KMS-11 (cell line): ENCODE data around the gene TTC23L.

ENCODE experiments used
- H2AFZ ChIP-seq: fragments of 200-600 bp; sonication (generic); 2 replicates; pipeline ENCODE4 v1.6.1; 2016; ENCODE audit warnings: antibody characterized with exemption, mixed run types, low read depth
- H3K27ac ChIP-seq: fragments of 200-600 bp; sonication (generic); 2 replicates; pipeline ENCODE4 v1.6.1; 2016; ENCODE audit warnings: mild to moderate bottlenecking, mixed run types
- H3K27me3 ChIP-seq: fragments of 200-600 bp; sonication (generic); 2 replicates; pipeline ENCODE4 v1.6.1; 2017; ENCODE audit warnings: mild to moderate bottlenecking, low read depth, mixed run types, moderate library complexity; ENCODE audit not compliant: insufficient read depth
- H3K36me3 ChIP-seq: fragments of 200-600 bp; sonication (generic); 2 replicates; pipeline ENCODE4 v1.6.1; 2017; ENCODE audit warnings: mild to moderate bottlenecking, mixed run types; ENCODE audit not compliant: insufficient read depth
- H3K4me1 ChIP-seq: fragments of 200-600 bp; sonication (generic); 2 replicates; pipeline ENCODE4 v1.6.1; 2016; ENCODE audit warnings: mild to moderate bottlenecking, low read depth, mixed run types; ENCODE audit not compliant: poor library complexity, severe bottlenecking
- H3K4me2 ChIP-seq: fragments of 200-600 bp; sonication (generic); 2 replicates; pipeline ENCODE4 v1.7.0; 2016; ENCODE audit warnings: mild to moderate bottlenecking, mixed run types
- H3K4me3 ChIP-seq: fragments of 200-600 bp; sonication (generic); IDR thresholded peaks from 2 replicates; pipeline ENCODE4 v1.6.1; 2017; ENCODE audit warnings: low read depth, low read length, mixed read lengths; ENCODE audit not compliant: insufficient read depth
- H3K79me2 ChIP-seq: fragments of 200-600 bp; sonication (generic); 2 replicates; pipeline ENCODE4 v1.6.1; 2016; ENCODE audit warnings: low read depth, mixed run types; ENCODE audit not compliant: insufficient read depth
- H3K9ac ChIP-seq: fragments of 200-600 bp; sonication (generic); 2 replicates; pipeline ENCODE4 v1.6.1; 2016; ENCODE audit warnings: mild to moderate bottlenecking, mixed run types
- H4K20me1 ChIP-seq: fragments of 200-600 bp; sonication (generic); 2 replicates; pipeline ENCODE4 v1.6.1; 2016; ENCODE audit warnings: mild to moderate bottlenecking, mixed run types; ENCODE audit not compliant: insufficient read depth
- TF ChIP-seq, protein P1 (sequence below): fragments of 200-600 bp; sonication (generic); conservative IDR thresholded peaks from 2 replicates; pipeline ENCODE4 v1.6.1; 2017; ENCODE audit warnings: low read depth, mild to moderate bottlenecking, antibody characterized with exemption, low read length, moderate library complexity, mixed read lengths

Gene TTC23L

GRCh38 chr5:34857894-34858293 lies 18.9 kb downstream of the TTC23L start:
- Histone ChIP-seq H3K36me3 (no peaks in the 10 kb centered on the region), H3K79me2 (no peaks in the 10 kb centered on the region), H3K4me1 (no peaks in the 10 kb centered on the region), H3K4me3 (no peak overlapping the region), H3K4me2 (no peak overlapping the region), H3K9ac (no peak overlapping the region), H3K27ac (no peak overlapping the region), H3K27me3 (no peaks in the 10 kb centered on the region), H2AFZ (no peak overlapping the region), H4K20me1 (no peaks in the 10 kb centered on the region)
- TF ChIP-seq, protein P1, sequence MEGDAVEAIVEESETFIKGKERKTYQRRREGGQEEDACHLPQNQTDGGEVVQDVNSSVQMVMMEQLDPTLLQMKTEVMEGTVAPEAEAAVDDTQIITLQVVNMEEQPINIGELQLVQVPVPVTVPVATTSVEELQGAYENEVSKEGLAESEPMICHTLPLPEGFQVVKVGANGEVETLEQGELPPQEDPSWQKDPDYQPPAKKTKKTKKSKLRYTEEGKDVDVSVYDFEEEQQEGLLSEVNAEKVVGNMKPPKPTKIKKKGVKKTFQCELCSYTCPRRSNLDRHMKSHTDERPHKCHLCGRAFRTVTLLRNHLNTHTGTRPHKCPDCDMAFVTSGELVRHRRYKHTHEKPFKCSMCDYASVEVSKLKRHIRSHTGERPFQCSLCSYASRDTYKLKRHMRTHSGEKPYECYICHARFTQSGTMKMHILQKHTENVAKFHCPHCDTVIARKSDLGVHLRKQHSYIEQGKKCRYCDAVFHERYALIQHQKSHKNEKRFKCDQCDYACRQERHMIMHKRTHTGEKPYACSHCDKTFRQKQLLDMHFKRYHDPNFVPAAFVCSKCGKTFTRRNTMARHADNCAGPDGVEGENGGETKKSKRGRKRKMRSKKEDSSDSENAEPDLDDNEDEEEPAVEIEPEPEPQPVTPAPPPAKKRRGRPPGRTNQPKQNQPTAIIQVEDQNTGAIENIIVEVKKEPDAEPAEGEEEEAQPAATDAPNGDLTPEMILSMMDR: no peak

GRCh38 chr5:34858790-34859189 lies 19.8 kb downstream of the TTC23L start:
- Histone ChIP-seq H3K27me3 (no peaks in the 10 kb centered on the region), H3K36me3 (no peaks in the 10 kb centered on the region), H3K4me3 (no peak overlapping the region), H3K27ac (no peak overlapping the region), H3K9ac (no peak overlapping the region), H2AFZ (no peak overlapping the region), H3K79me2 (no peaks in the 10 kb centered on the region), H3K4me1 (no peaks in the 10 kb centered on the region), H3K4me2 (no peak overlapping the region), H4K20me1 (no peaks in the 10 kb centered on the region)
- TF ChIP-seq, protein P1: no peak

GRCh38 chr5:34859253-34859652 lies 20.3 kb downstream of the TTC23L start:
- no peak overlapping the region for H3K4me3 ChIP-seq
- H4K20me1 ChIP-seq: no peaks in the 10 kb centered on the region
- H3K9ac ChIP-seq: no peak overlapping the region
- no peak overlapping the region for H2AFZ ChIP-seq
- H3K4me2 ChIP-seq: no peak overlapping the region
- H3K36me3 ChIP-seq: no peaks in the 10 kb centered on the region
- no peak overlapping the region for H3K27ac ChIP-seq
- TF ChIP-seq, protein P1: no peak
- no peaks in the 10 kb centered on the region for H3K27me3 ChIP-seq
- H3K79me2 ChIP-seq: no peaks in the 10 kb centered on the region
- no peaks in the 10 kb centered on the region for H3K4me1 ChIP-seq

DNA sequence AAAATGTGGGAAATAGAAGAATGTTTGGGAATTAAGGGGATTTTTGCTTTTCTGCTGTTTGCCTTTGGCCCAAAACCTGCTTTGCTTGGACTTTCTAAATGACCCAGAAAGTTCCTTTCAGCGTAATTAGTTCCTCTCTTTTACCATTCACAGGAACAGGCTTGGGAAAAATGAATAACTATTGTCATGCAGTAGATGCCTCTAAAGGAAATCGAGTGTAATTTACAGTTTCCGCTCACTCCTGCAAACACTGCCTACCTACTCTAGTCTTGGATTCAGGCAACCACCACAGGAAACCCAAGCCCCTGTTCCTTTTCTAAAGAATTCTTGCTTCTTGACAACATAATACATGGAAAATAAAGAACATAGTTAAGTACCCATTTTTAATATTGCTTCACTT lies 25.0 kb downstream of the TTC23L start:
- no peak overlapping the region for H3K9ac ChIP-seq

More for the DNA sequence above, 25.0 kb downstream of the TTC23L start:
- Histone ChIP-seq H2AFZ (no peak overlapping the region), H3K27me3 (no peaks in the 10 kb centered on the region), H4K20me1 (no peaks in the 10 kb centered on the region), H3K36me3 (no peaks in the 10 kb centered on the region), H3K4me1 (no peaks in the 10 kb centered on the region), H3K4me3 (no peak overlapping the region), H3K79me2 (no peaks in the 10 kb centered on the region), H3K27ac (no peak overlapping the region), H3K4me2 (no peak overlapping the region)
- TF ChIP-seq, protein P1: no peak
